Measurements from ENCODE around the gene CEP170B.
"Not testable (repeated sequence)": the region's sequence is repeated elsewhere in the genome, so short reads cannot be mapped to it uniquely, and the experiment has no call there.

CEP170B gene

DNA sequence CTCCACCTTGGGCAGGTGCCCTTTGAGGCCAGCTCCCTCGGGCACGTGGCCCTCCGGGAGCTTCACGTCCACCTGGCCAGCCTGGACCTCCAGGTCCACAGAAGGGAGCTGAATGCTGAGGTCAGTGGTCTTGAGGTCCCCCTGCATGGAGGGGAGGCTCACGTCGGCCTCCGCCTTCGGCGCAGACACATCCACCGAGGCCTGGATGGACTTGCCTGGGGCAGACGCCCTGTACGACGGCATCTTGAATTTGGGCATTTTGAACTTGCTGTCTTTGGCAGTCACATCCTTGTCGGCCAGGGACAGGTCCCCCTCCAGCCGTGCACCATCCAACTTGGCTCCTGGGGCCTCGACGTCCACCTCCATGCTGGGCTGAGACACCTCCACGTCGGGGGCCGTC is 80.2 kb downstream of the CEP170B start:
- not testable (repeated sequence) for H3K9me3 ChIP-seq (ENCODE audit: control insufficient read depth in 1 of 2, low read length in 2 of 2); H3K27me3 ChIP-seq (ENCODE audit: low read depth, low read length); H3K27ac ChIP-seq (ENCODE audit: low read length); H3K4me3 ChIP-seq (ENCODE audit: low read depth in 1 of 2, low read length in 2 of 2); H3K4me1 ChIP-seq (ENCODE audit: control insufficient read depth in 1 of 2, insufficient read depth in 2 of 2, low read length in 2 of 2)
- H3K36me3 ChIP-seq (ENCODE audit: control insufficient read depth in 1 of 2, insufficient read depth in 2 of 2, low read length in 2 of 2), result peaks cover 0 to 25% of the 10 kb centered on the region in 2 donors
